Caco-2 (cell line): Measurements from ENCODE around the gene HDAC11. TPM values are rescaled to one million over a fixed set of nuclear protein-coding genes. Genes with fewer than 3 reads are reported as not detected.

Experiments used
- BruUV-seq: library from RNA; stranded (reverse); fragments of 400-500 nt; replicated peaks from 2 replicates; lab custom pipeline; 2021; lab: Mats Ljungman, UMichigan
- CTCF ChIA-PET: fragments of 300-600 bp; sonication (Branson Sonifier 250); formaldehyde crosslinking; loops from one replicate; lab custom pipeline; 2022; ENCODE audit warnings: antibody characterized with exemption; lab: Charles Lee
- POLR2A ChIA-PET: fragments of 300-600 bp; sonication (Branson Sonifier 250); formaldehyde crosslinking; loops from one replicate; lab custom pipeline; 2022; ENCODE audit warnings: antibody characterized with exemption; lab: Charles Lee
- DNase-seq, 2 experiments: peaks; one replicate each; pipeline versions ENCODE4 v3.0.0 to v3.0.0-alpha.2; 2020 to 2022
- H3K27me3 ChIP-seq: replicated peaks from 2 replicates; pipeline ENCODE4 v1.6.0; 2011; ENCODE audit warnings: low read length; ENCODE audit not compliant: control insufficient read depth, insufficient read depth
- H3K36me3 ChIP-seq: 2 replicates; pipeline ENCODE4 v1.5.1; 2011; ENCODE audit warnings: low read length; ENCODE audit not compliant: control insufficient read depth, insufficient read depth
- H3K4me1 ChIP-seq: fragments of 250-450 bp; sonication (Bioruptor Pico); 2 replicates; pipeline ENCODE4 v1.5.1; 2020; ENCODE audit warnings: mild to moderate bottlenecking
- H3K4me3 ChIP-seq: 2 replicates; pipeline ENCODE4 v1.5.1; 2011; ENCODE audit warnings: low read depth, mild to moderate bottlenecking, control low read depth, low read length
- H3K9me3 ChIP-seq: fragments of 250-450 bp; sonication (Bioruptor Pico); 2 replicates; pipeline ENCODE4 v1.5.1; 2020; ENCODE audit warnings: mild to moderate bottlenecking, moderate library complexity
- H3K27ac Mint-ChIP-seq: one replicate; pipeline ENCODE4 v1.8.0; 2022; ENCODE audit warnings: mixed read lengths; ENCODE audit not compliant: unreplicated experiment
- H3K27me3 Mint-ChIP-seq: one replicate; pipeline ENCODE4 v1.8.0; 2022; ENCODE audit warnings: mixed read lengths; ENCODE audit not compliant: insufficient read depth, unreplicated experiment
- H3K36me3 Mint-ChIP-seq: one replicate; pipeline ENCODE4 v1.8.0; 2022; ENCODE audit warnings: mild to moderate bottlenecking, mixed read lengths; ENCODE audit not compliant: insufficient read depth, unreplicated experiment
- H3K4me1 Mint-ChIP-seq: one replicate; pipeline ENCODE4 v1.8.0; 2022; ENCODE audit warnings: low read depth, mixed read lengths; ENCODE audit not compliant: unreplicated experiment
- H3K4me3 Mint-ChIP-seq: one replicate; pipeline ENCODE4 v1.8.0; 2022; ENCODE audit warnings: mild to moderate bottlenecking, moderate library complexity, mixed read lengths; ENCODE audit not compliant: unreplicated experiment
- H3K9me3 Mint-ChIP-seq: one replicate; pipeline ENCODE4 v1.8.0; 2022; ENCODE audit warnings: mixed read lengths; ENCODE audit not compliant: unreplicated experiment
- CTCF ChIP-seq, 2 experiments: fragments of 200-600 bp in 1 of 2; IDR thresholded peaks; 1 replicate in 1 of 2; 2 replicates in 1 of 2; pipeline versions ENCODE4 v1.5.1 to v1.8.0; 2011 to 2022; ENCODE audit warnings: antibody characterized with exemption in 1 of 2, control low read depth in 1 of 2, inconsistent platforms in 1 of 2, low read depth in 1 of 2, low read length in 1 of 2, mild to moderate bottlenecking in 1 of 2, moderate library complexity in 1 of 2; ENCODE audit not compliant: insufficient read depth in 1 of 2, severe bottlenecking in 1 of 2, unreplicated experiment in 1 of 2
- intact Hi-C: fragments of 100-400 bp; cut with micrococcal nuclease; formaldehyde crosslinking; loops from one replicate; pipeline ENCODE4 v1.10.0; 2022; ENCODE audit not compliant: unreplicated experiment
- total RNA-seq: library from RNA; stranded (reverse); gene quantifications from 2 replicates; pipeline ENCODE4 v1.2.3, GENCODE V29; 2022

The HDAC11 gene
- total RNA-seq, 1 experiment from 2014 or later = 10.9 TPM

- CTCF ChIA-PET = no interaction called here
- TF ChIP-seq CTCF (IDR thresholded peaks at IDR 0.05; ENCODE audit: insufficient read depth in 1 of 2, low read depth in 1 of 2, low read length in 1 of 2, severe bottlenecking in 1 of 2, unreplicated experiment in 1 of 2) = no peak
- no peaks in the 10 kb centered on the region for H3K9me3 Mint-ChIP-seq
- no peaks in the 10 kb centered on the region; the same call in 1 of the 2 replicates for H3K9me3 ChIP-seq
- no peaks in the 10 kb centered on the region for H3K36me3 ChIP-seq
- no peaks in the 10 kb centered on the region for H3K27me3 Mint-ChIP-seq
- peaks cover 7% of the 10 kb centered on the region for H3K4me1 Mint-ChIP-seq
- BruUV-seq = no TSS peak
- H3K4me3 Mint-ChIP-seq = no peak overlapping the region
- no peak for DNase-seq
- POLR2A ChIA-PET = no interaction called here
- no peak overlapping the region for H3K27ac Mint-ChIP-seq
- H3K4me3 ChIP-seq = no peak overlapping the region
- intact Hi-C loops = no loop called here
- no peaks in the 10 kb centered on the region for H3K36me3 Mint-ChIP-seq
- no peaks in the 10 kb centered on the region for H3K27me3 ChIP-seq
- H3K4me1 ChIP-seq = no peaks in the 10 kb centered on the region
These were observed 58.6 kb downstream of the HDAC11 start for GRCh38 chr3:13538520-13539291.

- BruUV-seq = no TSS peak
- no peak overlapping the region for H3K27ac Mint-ChIP-seq
- H3K4me1 Mint-ChIP-seq = peaks cover 7% of the 10 kb centered on the region
- Histone ChIP-seq H3K4me1 (no peaks in the 10 kb centered on the region), H3K36me3 (no peaks in the 10 kb centered on the region), H3K4me3 (no peak overlapping the region), H3K27me3 (no peaks in the 10 kb centered on the region), H3K9me3 (no peaks in the 10 kb centered on the region; the same call in 1 of the 2 replicates)
- ChIA-PET POLR2A (no interaction called here), CTCF (interaction anchor here (0.9 kb wide), 1 partner anchor 43 kb away, joined by 3 read pairs; no protein-coding TSS in a partner anchor)
- DNase-seq = no peak
- intact Hi-C loops = no loop called here
- H3K27me3 Mint-ChIP-seq = no peaks in the 10 kb centered on the region
- H3K9me3 Mint-ChIP-seq = no peaks in the 10 kb centered on the region
- TF ChIP-seq CTCF (IDR thresholded peaks at IDR 0.05; ENCODE audit: insufficient read depth in 1 of 2, low read depth in 1 of 2, low read length in 1 of 2, severe bottlenecking in 1 of 2, unreplicated experiment in 1 of 2) = no peak
- no peak overlapping the region for H3K4me3 Mint-ChIP-seq
- H3K36me3 Mint-ChIP-seq = no peaks in the 10 kb centered on the region
These were observed 59.2 kb downstream of the HDAC11 start for GRCh38 chr3:13539292-13539638.

- peaks cover 8% of the 10 kb centered on the region for H3K4me1 Mint-ChIP-seq
- intact Hi-C loops = no loop called here
- ChIA-PET CTCF (interaction anchor here (0.9 kb wide), 1 partner anchor 43 kb away, joined by 3 read pairs; no protein-coding TSS in a partner anchor), POLR2A (no interaction called here)
- H3K9me3 Mint-ChIP-seq = no peaks in the 10 kb centered on the region
- H3K9me3 ChIP-seq = no peaks in the 10 kb centered on the region; the same call in 1 of the 2 replicates
- no peaks in the 10 kb centered on the region for H3K27me3 ChIP-seq
- DNase-seq = no peak
- no peaks in the 10 kb centered on the region for H3K4me1 ChIP-seq
- no peaks in the 10 kb centered on the region for H3K27me3 Mint-ChIP-seq
- H3K36me3 ChIP-seq = no peaks in the 10 kb centered on the region
- no peaks in the 10 kb centered on the region for H3K36me3 Mint-ChIP-seq
- no peak overlapping the region for H3K4me3 Mint-ChIP-seq
- no peak overlapping the region for H3K27ac Mint-ChIP-seq
- TF ChIP-seq CTCF (IDR thresholded peaks at IDR 0.05; ENCODE audit: insufficient read depth in 1 of 2, low read depth in 1 of 2, low read length in 1 of 2, severe bottlenecking in 1 of 2, unreplicated experiment in 1 of 2) = no peak
- no TSS peak for BruUV-seq
- no peak overlapping the region for H3K4me3 ChIP-seq
These were observed 59.6 kb downstream of the HDAC11 start for GRCh38 chr3:13539671-13540070.
